NCI-H748 treated with DMSO at 0.1 percent for 48 hours (cell line): ENCODE measurements around the gene UNC5B.
A peak's percentile ranks its signal among the peaks of the same experiment; 100 is the strongest.
"Not testable (repeated sequence)": the region's sequence is repeated elsewhere in the genome, so short reads cannot be mapped to it uniquely, and the experiment has no call there.

Experiments
- DNase-seq: peaks from one replicate; lab custom pipeline; 2025; lab: John Stamatoyannopoulos, UW

UNC5B gene

GRCh38 chr10:71209731-71210541 lies 2.4 kb upstream of the UNC5B start:
- DNase-seq: no peak

GRCh38 chr10:71210542-71210871 lies 1.9 kb upstream of the UNC5B start:
- DNase-seq: no peak

- no peak for DNase-seq
Observed at GRCh38 chr10:71211053-71211452, 1.3 kb upstream of the UNC5B start.

GRCh38 chr10:71211775-71212317 lies 524 bp upstream of the UNC5B start:
- no peak for DNase-seq

GRCh38 chr10:71213127-71213621 lies 804 bp downstream of the UNC5B start:
- DNase-seq: peak; percentile 52

DNA sequence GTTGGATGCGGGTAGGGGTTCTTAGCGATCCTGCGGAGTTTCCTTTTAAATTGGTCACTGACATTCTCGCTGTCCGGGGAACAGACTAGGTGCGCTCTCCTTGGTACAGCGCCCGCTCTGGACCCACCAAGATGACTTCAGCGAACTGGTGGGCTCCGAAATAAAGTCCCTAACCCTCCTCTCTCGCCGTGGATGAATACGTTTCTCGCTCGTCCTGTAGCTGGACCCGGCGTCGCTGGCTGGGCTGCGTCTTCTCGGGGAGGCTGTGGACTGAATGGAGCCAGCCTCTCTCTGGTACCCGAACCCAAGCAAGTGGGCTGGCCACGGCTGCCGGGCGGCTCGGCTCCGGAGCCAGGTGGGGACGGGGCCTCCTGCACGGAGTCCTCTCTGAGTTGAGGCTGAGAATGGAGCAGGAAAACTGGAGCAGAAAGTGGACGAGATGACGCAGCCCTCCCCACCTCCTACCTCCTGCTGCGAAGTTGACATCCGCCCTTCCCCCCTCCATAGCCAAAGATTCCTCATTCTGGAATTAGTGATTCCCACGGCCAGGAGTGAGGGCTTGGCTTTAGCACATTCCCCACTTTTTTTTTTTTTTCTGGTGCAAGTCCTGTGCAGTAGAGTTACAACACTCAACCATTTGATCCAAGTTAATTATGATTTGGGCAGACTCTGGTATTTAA lies 1.5 kb downstream of the UNC5B start:
- peak; percentile 16 for DNase-seq

- no peak for DNase-seq
Observed at GRCh38 chr10:71214641-71215559, 2.5 kb downstream of the UNC5B start.

DNA sequence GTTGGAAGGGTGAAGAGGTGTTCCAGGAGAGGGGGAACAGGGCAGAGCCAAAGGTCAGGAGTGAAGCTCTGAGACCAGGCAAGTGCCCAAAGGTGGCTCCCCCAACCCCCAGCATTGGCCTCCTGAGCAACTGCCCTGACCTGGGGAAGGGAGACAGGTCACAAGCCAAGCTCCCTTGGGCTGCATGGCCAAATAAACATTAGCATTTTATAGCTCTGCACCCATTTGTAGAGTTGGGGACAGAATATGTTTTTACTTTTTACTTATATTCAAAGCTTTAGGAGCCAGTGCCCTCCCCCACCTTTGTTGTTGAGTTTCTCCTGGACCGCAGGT lies 4.0 kb downstream of the UNC5B start:
- DNase-seq: no peak

DNA sequence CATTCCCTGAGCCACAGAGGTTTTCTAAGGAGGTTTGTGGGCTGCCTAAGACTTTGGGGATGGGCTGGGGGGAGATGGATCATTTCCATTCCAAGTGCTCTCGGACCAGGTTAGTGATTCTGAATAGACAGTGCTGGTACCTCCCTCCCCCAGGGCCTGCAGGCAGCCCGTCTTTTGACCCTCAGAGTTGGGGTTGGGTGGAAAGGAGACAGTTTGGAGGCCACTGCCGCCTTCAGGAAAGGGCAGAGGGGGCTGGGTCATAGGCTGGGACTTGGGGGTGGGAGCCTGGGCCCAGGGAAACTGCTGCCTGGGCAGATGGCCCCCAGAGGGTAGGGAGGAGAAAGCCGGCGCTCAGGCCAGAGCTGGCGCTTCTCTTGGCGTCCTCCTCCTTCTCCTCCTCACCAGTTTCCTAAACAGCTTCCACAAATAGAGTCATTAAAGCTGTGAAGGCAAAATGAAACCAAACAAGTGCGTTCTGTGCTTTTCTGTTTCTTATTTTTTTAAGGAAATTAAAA lies 4.4 kb downstream of the UNC5B start:
- no peak for DNase-seq

DNA sequence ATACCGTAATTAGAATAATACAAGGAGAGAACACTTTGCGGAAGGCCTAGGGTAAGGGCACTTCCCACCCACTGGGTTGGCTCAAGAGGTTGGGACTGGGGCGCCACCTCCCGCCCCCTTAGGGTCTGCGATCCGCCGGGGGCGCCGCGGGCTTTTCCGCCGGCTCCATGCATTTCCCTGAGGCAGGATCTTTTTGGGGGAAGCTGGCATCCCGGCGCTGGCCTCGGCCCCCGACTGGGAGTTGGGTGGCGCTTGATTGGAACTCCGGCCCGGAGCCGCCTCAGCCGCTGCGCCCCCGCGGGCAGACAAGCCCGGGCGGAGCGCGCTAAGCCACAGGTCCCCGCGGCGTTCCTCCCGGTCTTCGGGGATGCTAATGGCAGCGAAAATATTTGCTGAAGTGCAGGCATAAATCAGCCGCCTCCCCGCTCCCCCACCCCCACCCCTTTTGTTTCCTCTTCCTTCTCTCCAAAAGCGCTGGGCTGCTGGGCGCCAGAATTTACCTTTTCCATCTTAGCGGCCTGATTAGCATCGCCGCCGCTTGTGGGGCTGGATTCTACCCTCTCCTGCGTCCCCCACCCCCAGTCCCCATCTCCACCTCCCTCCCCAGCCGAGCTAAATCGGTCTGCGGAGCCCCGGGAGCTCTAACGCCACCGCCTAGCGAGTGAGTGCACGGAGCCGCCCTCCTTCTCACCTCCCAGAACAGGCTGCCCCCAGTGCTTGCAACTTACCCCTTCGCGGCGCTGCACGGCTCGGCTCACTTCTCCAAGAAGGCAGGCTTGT lies 5.1 kb downstream of the UNC5B start:
- no peak for DNase-seq

GRCh38 chr10:71218046-71218650 lies 5.8 kb downstream of the UNC5B start:
- peak; percentile 11 for DNase-seq

GRCh38 chr10:71218651-71219050 lies 6.3 kb downstream of the UNC5B start:
- DNase-seq: no peak

DNA sequence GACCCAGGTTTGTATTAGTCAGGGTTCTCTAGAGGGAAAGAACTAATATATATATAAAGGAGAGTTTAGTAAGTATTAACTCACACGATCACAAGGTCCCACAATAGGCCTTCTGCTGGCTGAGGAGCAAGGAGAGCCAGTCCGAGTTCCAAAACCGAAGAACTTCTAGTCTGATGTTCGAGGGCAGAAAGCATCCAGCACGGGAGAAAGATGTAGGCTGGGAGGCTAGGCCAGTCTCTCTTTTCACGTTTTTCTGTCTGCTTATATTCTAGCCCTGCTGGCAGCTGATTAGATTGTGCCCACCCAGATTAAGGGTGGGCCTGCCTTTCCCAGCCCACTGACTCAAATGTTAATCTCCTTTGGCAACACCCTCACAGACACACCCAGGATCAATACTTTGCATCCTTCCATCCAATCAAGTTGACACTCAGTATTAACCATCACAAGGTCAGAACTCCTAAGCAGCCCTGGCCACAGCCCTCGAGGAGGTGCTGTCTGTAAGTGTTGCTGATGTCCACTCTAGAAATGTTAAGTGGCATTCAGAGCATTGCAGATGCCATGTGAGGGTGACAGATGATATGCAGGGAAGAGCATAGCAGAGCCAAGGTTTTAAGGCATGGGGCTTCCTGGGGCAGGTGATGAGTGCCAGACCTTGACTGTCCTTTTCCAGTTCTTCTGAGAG lies 7.0 kb downstream of the UNC5B start:
- DNase-seq: not testable (repeated sequence)

DNA sequence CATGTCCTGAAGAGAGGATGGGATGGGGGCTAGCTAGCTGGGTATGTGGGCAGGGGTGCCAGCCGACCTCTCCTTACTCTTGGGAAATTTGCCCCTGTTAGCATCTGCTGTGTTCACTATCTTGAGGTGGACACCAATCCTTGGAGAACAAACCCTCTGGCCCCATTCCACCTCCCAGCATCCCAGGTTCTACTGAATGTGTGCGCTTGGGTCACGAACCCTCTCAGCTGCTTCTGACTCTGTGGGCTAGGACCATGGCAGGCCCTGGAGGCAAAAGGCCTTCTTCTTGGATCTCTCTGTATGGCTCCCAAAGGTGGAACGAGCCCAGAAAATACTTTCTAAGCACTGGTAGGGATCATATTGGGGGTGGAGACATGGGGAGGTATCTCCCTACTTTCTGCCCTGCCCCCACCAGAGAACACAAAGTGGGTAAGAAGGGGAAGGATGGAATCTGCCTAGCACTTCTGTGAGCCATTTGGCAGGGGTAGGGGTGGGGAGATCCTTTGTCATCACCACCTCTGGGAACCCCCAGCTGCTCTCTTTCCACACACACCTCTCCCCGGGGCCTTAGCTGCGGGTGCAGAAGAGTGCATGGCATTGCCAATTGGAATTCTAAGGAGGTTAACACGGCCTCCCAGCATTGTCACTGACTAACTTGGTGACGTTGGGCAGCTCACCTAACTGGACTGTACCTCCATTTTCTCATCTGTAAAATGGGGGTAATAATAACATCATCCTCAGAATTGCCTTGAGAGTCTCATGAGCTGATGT lies 7.7 kb downstream of the UNC5B start:
- DNase-seq: no peak

- no peak for DNase-seq
Observed at GRCh38 chr10:71220689-71221540, 8.5 kb downstream of the UNC5B start.

GRCh38 chr10:71221586-71222202 lies 9.3 kb downstream of the UNC5B start:
- no peak for DNase-seq

DNA sequence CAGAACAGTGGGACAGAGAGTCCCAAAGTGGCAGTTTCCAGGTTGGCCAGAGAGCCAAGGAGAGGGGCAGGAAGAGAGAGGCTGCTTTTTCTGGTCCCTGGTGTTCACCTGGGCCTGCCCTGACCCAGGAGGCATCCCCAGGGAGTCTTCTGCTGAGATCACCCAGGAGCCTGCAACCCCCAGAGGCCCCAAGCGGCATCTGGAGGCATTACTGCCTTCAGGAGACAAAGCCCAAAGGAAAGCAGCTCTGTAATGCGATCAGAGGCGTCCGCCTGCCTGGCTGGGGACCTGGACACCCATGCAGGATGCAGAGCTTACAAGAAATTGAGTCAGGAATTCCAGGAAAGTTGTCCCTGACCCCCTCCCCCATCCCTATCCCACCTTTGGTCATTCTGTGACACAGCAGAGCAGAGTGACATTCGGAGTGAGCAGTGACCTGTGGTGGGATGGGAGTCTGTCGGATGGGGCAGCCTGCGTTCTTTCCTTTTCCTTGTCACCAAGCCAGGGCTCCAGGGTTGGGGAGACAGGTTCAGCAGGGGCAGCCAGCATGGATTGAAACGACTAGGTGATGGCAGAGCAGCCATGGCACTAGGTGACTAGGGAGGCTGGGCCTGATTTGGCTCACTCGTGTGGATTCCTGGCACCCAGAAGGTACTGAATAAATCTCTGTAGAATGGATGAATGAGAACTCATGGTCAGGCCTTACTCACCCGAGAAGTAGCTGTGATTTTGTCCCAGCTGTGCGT lies 10.4 kb downstream of the UNC5B start:
- DNase-seq: no peak
